HEK293T (cell line): ENCODE measurements around the gene MEP1A.

ENCODE experiments used
- CTCF ChIA-PET: fragments of 350-600 bp; formaldehyde crosslinking; extraction: SDS; loops from one replicate; lab custom pipeline; 2021; ENCODE audit warnings: antibody characterized with exemption, inconsistent platforms; lab: Yijun Ruan, JAX
- POLR2A ChIA-PET: fragments of 350-600 bp; formaldehyde crosslinking; extraction: SDS; loops from one replicate; lab custom pipeline; 2020; ENCODE audit warnings: antibody characterized with exemption, inconsistent platforms; lab: Yijun Ruan, JAX
- DNase-seq: peaks from one replicate; pipeline ENCODE4 v3.0.0; 2012; ENCODE audit warnings: mixed read lengths; ENCODE audit errors: extremely low spot score
- ARNT ChIP-seq: fragments of 450-650 bp; IDR thresholded peaks from 2 replicates; pipeline ENCODE4 v1.6.1; 2017; ENCODE audit warnings: mild to moderate bottlenecking
- BHLHE40 ChIP-seq: fragments of 450-650 bp; IDR thresholded peaks from 2 replicates; pipeline ENCODE4 v1.6.1; 2016; ENCODE audit warnings: mild to moderate bottlenecking, moderate library complexity, borderline replicate concordance
- CTBP1 ChIP-seq: fragments of 450-650 bp; IDR thresholded peaks from 2 replicates; pipeline ENCODE4 v1.6.1; 2016; ENCODE audit warnings: borderline replicate concordance
- ELF4 ChIP-seq: fragments of 450-650 bp; IDR thresholded peaks from 2 replicates; pipeline ENCODE4 v1.6.1; 2017; ENCODE audit warnings: antibody characterized with exemption
- FOXA1 ChIP-seq: fragments of 450-650 bp; IDR thresholded peaks from 2 replicates; pipeline ENCODE4 v1.6.1; 2016; ENCODE audit warnings: mild to moderate bottlenecking
- FOXK2 ChIP-seq: fragments of 450-650 bp; IDR thresholded peaks from 2 replicates; pipeline ENCODE4 v1.6.1; 2016; ENCODE audit warnings: mild to moderate bottlenecking
- FOXM1 ChIP-seq: fragments of 450-650 bp; IDR thresholded peaks from 2 replicates; pipeline ENCODE4 v1.6.1; 2017; ENCODE audit warnings: mild to moderate bottlenecking, borderline replicate concordance
- HDGF ChIP-seq: fragments of 450-650 bp; IDR thresholded peaks from 2 replicates; pipeline ENCODE4 v1.6.1; 2017; ENCODE audit warnings: antibody characterized with exemption, borderline replicate concordance
- L3MBTL2 ChIP-seq: fragments of 450-650 bp; conservative IDR thresholded peaks from 2 replicates; pipeline ENCODE4 v1.6.1; 2016; ENCODE audit warnings: mild to moderate bottlenecking
- LEF1 ChIP-seq: fragments of 450-650 bp; IDR thresholded peaks from 2 replicates; pipeline ENCODE4 v1.6.1; 2017; ENCODE audit warnings: mild to moderate bottlenecking, borderline replicate concordance
- NFRKB ChIP-seq: fragments of 450-650 bp; IDR thresholded peaks from 2 replicates; pipeline ENCODE4 v1.6.1; 2016; ENCODE audit warnings: mild to moderate bottlenecking, moderate library complexity
- SP1 ChIP-seq: fragments of 450-650 bp; IDR thresholded peaks from 2 replicates; pipeline ENCODE4 v1.6.1; 2017
- SUZ12 ChIP-seq: fragments of 450-650 bp; IDR thresholded peaks from 2 replicates; pipeline ENCODE4 v1.6.1; 2016; ENCODE audit warnings: mild to moderate bottlenecking
- TARDBP ChIP-seq: fragments of 450-650 bp; IDR thresholded peaks from 2 replicates; pipeline ENCODE4 v1.6.1; 2016
- ZNF384 ChIP-seq: fragments of 450-650 bp; IDR thresholded peaks from 2 replicates; pipeline ENCODE4 v1.6.1; 2016
- TF ChIP-seq, protein P1 (sequence below): fragments of 450-650 bp; IDR thresholded peaks from 2 replicates; pipeline ENCODE4 v1.6.1; 2016

The MEP1A gene

DNA sequence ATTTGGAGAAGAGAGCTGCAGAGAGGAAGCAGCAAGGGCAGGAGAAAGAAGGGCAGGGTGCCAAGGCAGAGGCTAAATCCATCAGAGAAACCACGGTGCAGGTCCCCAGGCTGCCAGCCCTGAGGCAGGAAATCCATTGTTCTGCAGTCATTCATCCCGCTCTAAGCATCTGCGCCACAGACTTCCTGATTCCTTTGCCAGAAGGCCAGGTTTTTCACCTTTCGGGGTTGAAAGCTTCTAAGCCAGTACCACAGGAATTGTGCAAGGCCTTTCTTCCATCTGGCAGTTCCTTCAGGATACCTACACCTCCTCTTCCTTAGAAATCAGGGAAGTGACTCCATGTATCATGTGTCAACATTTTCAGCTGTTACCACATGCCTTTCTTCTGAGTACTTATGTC, 82.9 kb downstream of the MEP1A start:
- no peak for DNase-seq
- POLR2A ChIA-PET, result no interaction called here

DNA sequence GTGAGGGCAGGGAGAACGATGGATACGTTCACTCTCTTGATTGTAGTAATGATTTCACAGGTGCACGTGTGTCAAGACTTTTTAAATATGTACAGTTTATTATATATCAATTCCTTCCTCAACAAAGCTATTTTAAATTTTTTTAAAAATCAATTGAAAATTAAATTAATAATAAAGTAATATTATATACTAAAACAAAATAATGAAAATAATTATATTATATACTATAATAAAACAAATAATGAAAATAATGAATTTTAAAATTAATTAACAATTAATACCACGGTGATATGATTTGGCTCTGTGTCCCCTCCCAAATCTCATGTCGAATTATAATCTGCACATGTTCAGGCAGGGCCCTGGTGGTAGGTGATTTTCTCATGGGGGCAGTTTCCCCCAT, 85.8 kb downstream of the MEP1A start:
- ChIA-PET CTCF (interaction anchor here (0.6 kb wide), 1 partner anchor 31 kb away, joined by 3 read pairs; no protein-coding TSS in a partner anchor), POLR2A (no interaction called here)
- TF ChIP-seq LEF1 (no peak), CTBP1 (no peak), SUZ12 (no peak), BHLHE40 (no peak), FOXM1 (no peak), L3MBTL2 (no peak)
- DNase-seq, result no peak

More for the DNA sequence above, 82.9 kb downstream of the MEP1A start:
- CTCF ChIA-PET, result no interaction called here
- TF ChIP-seq L3MBTL2, result no peak
- TF ChIP-seq HDGF, result no peak
- TF ChIP-seq SUZ12, result no peak
- TF ChIP-seq TARDBP, result no peak
- TF ChIP-seq FOXK2, result no peak

DNA sequence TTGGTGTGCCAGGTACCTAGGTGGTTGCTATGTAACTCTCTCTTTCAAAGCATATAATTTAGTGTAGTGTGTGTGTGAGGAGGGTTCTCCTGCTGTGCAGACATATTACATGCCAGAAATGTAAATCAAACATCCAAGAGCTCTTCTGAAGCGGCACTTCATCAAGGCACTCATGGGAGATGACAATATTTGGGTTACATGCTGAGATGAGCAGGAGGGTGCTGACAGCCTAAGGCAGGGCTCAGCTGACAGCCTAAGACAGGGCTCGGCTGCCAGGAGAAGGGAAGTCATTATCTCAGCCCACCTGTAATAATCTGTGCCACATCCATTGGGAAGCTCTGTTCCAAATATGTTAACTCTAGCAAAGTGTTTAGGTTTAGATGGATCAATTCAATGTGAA, 89.5 kb downstream of the MEP1A start:
- TF ChIP-seq FOXK2, result no peak
- TF ChIP-seq, protein P1, sequence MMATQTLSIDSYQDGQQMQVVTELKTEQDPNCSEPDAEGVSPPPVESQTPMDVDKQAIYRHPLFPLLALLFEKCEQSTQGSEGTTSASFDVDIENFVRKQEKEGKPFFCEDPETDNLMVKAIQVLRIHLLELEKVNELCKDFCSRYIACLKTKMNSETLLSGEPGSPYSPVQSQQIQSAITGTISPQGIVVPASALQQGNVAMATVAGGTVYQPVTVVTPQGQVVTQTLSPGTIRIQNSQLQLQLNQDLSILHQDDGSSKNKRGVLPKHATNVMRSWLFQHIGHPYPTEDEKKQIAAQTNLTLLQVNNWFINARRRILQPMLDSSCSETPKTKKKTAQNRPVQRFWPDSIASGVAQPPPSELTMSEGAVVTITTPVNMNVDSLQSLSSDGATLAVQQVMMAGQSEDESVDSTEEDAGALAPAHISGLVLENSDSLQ, result peak; percentile 77; the same call in 1 of the 2 replicates
- TF ChIP-seq TARDBP, result no peak
- ChIA-PET CTCF (no interaction called here), POLR2A (interaction anchor here (0.7 kb wide), 1 partner anchor 18 kb away, joined by 3 read pairs; no protein-coding TSS in a partner anchor)
- DNase-seq, result no peak

DNA sequence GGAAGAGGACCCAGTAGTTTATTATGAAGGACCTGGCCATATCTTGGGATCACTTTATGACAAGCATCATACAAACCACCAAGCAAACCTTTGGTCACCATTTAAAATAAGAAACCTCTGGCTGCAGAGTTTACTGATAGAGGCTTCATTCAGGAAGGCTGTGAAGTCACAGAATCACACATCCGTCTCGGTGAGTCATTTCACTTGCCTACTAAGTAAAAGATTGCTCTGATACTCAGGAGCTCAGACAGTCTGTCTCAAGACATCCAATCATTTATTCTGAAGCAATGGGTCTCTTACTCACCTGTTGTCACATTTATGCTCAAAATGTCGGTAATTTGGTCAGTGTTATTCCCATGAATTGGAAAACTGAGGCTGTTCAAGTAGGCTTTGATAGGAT, 94.8 kb downstream of the MEP1A start:
- ChIA-PET CTCF (no interaction called here), POLR2A (no interaction called here)
- TF ChIP-seq SUZ12 (no peak), L3MBTL2 (no peak), BHLHE40 (no peak), TARDBP (no peak), SP1 (no peak)
- no peak for DNase-seq

DNA sequence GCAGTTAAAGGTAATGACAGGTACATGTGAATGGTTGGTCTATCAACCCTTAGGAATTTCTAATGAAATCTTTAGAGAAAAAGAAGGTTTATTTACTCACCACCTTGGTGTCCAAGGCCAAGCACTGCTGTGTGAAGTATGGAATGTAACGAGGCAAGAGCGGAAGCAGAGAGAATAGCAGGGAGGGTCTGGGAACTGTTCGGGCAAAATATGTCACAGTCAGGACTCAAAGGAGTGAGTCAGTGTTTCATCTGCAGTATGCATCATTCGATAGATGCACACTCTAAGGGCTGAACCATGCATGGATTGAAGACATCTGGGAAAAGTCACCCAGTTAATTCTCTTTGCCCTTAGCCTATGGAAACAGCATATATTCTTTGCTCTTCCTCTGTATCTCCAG, 95.4 kb downstream of the MEP1A start:
- DNase-seq, result no peak
- ChIA-PET CTCF (no interaction called here), POLR2A (no interaction called here)
- TF ChIP-seq TARDBP (no peak), FOXM1 (no peak), SP1 (no peak), CTBP1 (no peak), NFRKB (no peak), FOXA1 (no peak), FOXK2 (no peak), SUZ12 (no peak), BHLHE40 (no peak), ZNF384 (no peak), L3MBTL2 (no peak), ELF4 (no peak), ARNT (no peak), HDGF (no peak), LEF1 (no peak)
- TF ChIP-seq, protein P1, result no peak
